Adrenal gland (tissue), 12 donors: Measurements from ENCODE around the gene TAAR6. TPM values are rescaled to one million over a fixed set of nuclear protein-coding genes. Genes with fewer than 3 reads are reported as not detected.
"Not testable (repeated sequence)": the region's sequence is repeated elsewhere in the genome, so short reads cannot be mapped to it uniquely, and the experiment has no call there.

Experiments
- DNase-seq, 7 donors: peaks; one replicate each; pipeline ENCODE4 v3.0.0-alpha.2; 2019 to 2020
- H3K27ac ChIP-seq, 5 donors: fragments of 200-600 bp; sonication (generic) in 4 of 5; 1 replicate in 3 of 5; 2 replicates in 2 of 5; pipeline versions ENCODE4 v1.5.1 to v1.8.0; 2016 to 2020; ENCODE audit warnings: mild to moderate bottlenecking in 1 of 5
- H3K27me3 ChIP-seq: fragments of 200-600 bp; 2 replicates; pipeline ENCODE4 v1.8.0; 2021
- H3K36me3 ChIP-seq, 2 donors: fragments of 200-600 bp; replicated peaks in 1 of 2; 1 replicate in 1 of 2; 2 replicates in 1 of 2; pipeline versions ENCODE4 v1.5.1 to v1.8.0; 2018 to 2022
- H3K4me1 ChIP-seq, 2 donors: fragments of 200-600 bp; replicated peaks in 1 of 2; 1 replicate in 1 of 2; 2 replicates in 1 of 2; pipeline versions ENCODE4 v1.5.1 to v1.8.0; 2018 to 2021
- H3K4me3 ChIP-seq, 4 donors: fragments of 200-600 bp; sonication (generic) in 3 of 4; one replicate each; pipeline ENCODE4 v1.5.1; 2016 to 2018
- H3K9me3 ChIP-seq, 3 donors: fragments of 200-600 bp; sonication (generic) in 1 of 3; replicated peaks in 1 of 3; 1 replicate in 2 of 3; 2 replicates in 1 of 3; pipeline versions ENCODE4 v1.5.1 to v1.8.0; 2016 to 2021
- CTCF ChIP-seq, 6 experiments: fragments of 450-650 bp in 4 of 6; fragments of 200-600 bp in 2 of 6; sonication (generic) in 1 of 6; IDR thresholded peaks; 1 replicate in 5 of 6; 2 replicates in 1 of 6; pipeline versions ENCODE4 v1.5.1 to v1.8.0; 2016 to 2021; ENCODE audit warnings: antibody characterized with exemption in 6 of 6, mild to moderate bottlenecking in 2 of 6, moderate library complexity in 1 of 6
- POLR2A ChIP-seq, 2 donors: fragments of 450-650 bp; IDR thresholded peaks; one replicate each; pipeline ENCODE4 v1.6.1; 2017; ENCODE audit warnings: antibody characterized with exemption in 2 of 2, mild to moderate bottlenecking in 2 of 2, moderate library complexity in 1 of 2
- WGBS, 4 donors: extraction: QIAGEN DNeasy Blood & Tissue Kit in 2 of 4; methylation state at CpG; one replicate each; pipeline versions ENCODE4 v1.1.5 to v1.1.7; 2013 to 2017; 5-methylcytosine and 5-hydroxymethylcytosine counted together
- intact Hi-C, 2 donors: fragments of 100-400 bp; cut with DNase I; formaldehyde crosslinking; loops; one replicate each; pipeline versions ENCODE4 v1.14.1 to v1.15.0; 2022 to 2023
- polyA plus RNA-seq, 3 donors: library from polyadenylated mRNA; stranded (reverse); fragments of 200-250 nt in 2 of 3; fragments of 350-450 nt in 1 of 3; fragmentation: Illumina TruSeq in 1 of 3; extraction: RNeasy Lipid Tissue Mini Kit (QIAGEN cat#74804) in 1 of 3; gene quantifications; one replicate each; pipeline ENCODE4 v1.2.3, GENCODE V29; 2013 to 2014
- total RNA-seq, 9 donors: library from RNA; depleted of rRNA in 4 of 9; stranded (reverse); fragments of >200 nt in 4 of 9; fragments of 120-200 nt in 1 of 9; fragmentation: NEBNext Ultra II Directional in 1 of 9; extraction: Animal tissue kit (Norgen Biotek cat#: 25700) in 1 of 9; gene quantifications; one replicate each; pipeline versions ENCODE4 v1.1.0 to v1.2.4, GENCODE V29; 2013 to 2023
- donor health status: healthy with polysubstance abuse.
- donor health status: Bipolar disorder and iron deficiency.
- donor health status: DM: yes; HTN: yes; CAD: no.
- donor health status: DM: no; HTN: no; CAD: no.
- donor health status: DM: no; HTN: no; CAD: no.
- donor health status: DM: yes; HTN: yes; CAD: no.

Gene TAAR6
- total and polyA plus RNA-seq, 12 donors: not detected

GRCh38 chr6:132526461-132526860, 43.7 kb upstream of the TAAR6 start:
- Histone ChIP-seq H3K27me3 (no peaks in the 10 kb centered on the region), H3K9me3 (no peaks in the 10 kb centered on the region), H3K4me3 (no peak overlapping the region), H3K27ac (no peak overlapping the region), H3K4me1 (peaks cover 0 to 5% of the 10 kb centered on the region in 2 donors), H3K36me3 (no peaks in the 10 kb centered on the region)
- 50 to 75% (median 56%) methylated on average over 2 of the region's 2 CpGs for whole genome bisulfite sequencing, 4 donors
- no peak for TF ChIP-seq POLR2A (IDR thresholded peaks at IDR 0.05)
- TF ChIP-seq CTCF (IDR thresholded peaks at IDR 0.05): no peak
- intact Hi-C loops: loop anchor here in 1 of 2 donors (10.0 kb wide), 1 partner anchor 138 kb away; no protein-coding TSS in a partner anchor
- no peak for DNase-seq

GRCh38 chr6:132527791-132528190, 42.3 kb upstream of the TAAR6 start:
- TF ChIP-seq CTCF (IDR thresholded peaks at IDR 0.05): no peak
- no peak for TF ChIP-seq POLR2A (IDR thresholded peaks at IDR 0.05)
- no peak overlapping the region for H3K4me3 ChIP-seq
- H3K36me3 ChIP-seq: no peaks in the 10 kb centered on the region
- H3K4me1 ChIP-seq: peaks cover 0 to 5% of the 10 kb centered on the region in 2 donors
- intact Hi-C loops: loop anchor here in 1 of 2 donors (10.0 kb wide), 1 partner anchor 137 kb away; no protein-coding TSS in a partner anchor
- 71 to 83% (median 75%) methylated on average over 6 of the region's 6 CpGs for WGBS, 4 donors
- H3K27me3 ChIP-seq: no peaks in the 10 kb centered on the region
- DNase-seq: no peak
- H3K9me3 ChIP-seq: no peaks in the 10 kb centered on the region
- no peak overlapping the region for H3K27ac ChIP-seq

- intact Hi-C loops: no loop called here
These were observed 39.7 kb upstream of the TAAR6 start for GRCh38 chr6:132530293-132530974.

GRCh38 chr6:132534546-132534945, 35.6 kb upstream of the TAAR6 start:
- H3K4me1 ChIP-seq, H3K36me3 ChIP-seq, intact Hi-C loops, H3K27me3 ChIP-seq, H3K27ac ChIP-seq, H3K4me3 ChIP-seq, DNase-seq, H3K9me3 ChIP-seq: not testable (repeated sequence)
- WGBS, 4 donors: 72 to 86% (median 78%) methylated on average over 2 of the region's 2 CpGs

More at GRCh38 chr6:132530293-132530974, 39.7 kb upstream of the TAAR6 start:
- Histone ChIP-seq H3K36me3 (no peaks in the 10 kb centered on the region), H3K27me3 (no peaks in the 10 kb centered on the region), H3K9me3 (no peaks in the 10 kb centered on the region), H3K4me3 (no peak overlapping the region), H3K4me1 (peaks cover 0 to 5% of the 10 kb centered on the region in 2 donors), H3K27ac (no peak overlapping the region)
- peak; percentile 23 to 72 (median 53) for DNase-seq
- TF ChIP-seq POLR2A (IDR thresholded peaks at IDR 0.05) (no peak), CTCF (IDR thresholded peaks at IDR 0.05) (peak; percentile 70 to 91 (median 74))
- WGBS, 4 donors: 20 to 24% (median 21%) methylated on average over 9 of the region's 9 CpGs

- H3K4me3 ChIP-seq: no peak overlapping the region
- intact Hi-C loops: no loop called here
- no peaks in the 10 kb centered on the region for H3K4me1 ChIP-seq
- no peak for TF ChIP-seq CTCF (IDR thresholded peaks at IDR 0.05)
- TF ChIP-seq POLR2A (IDR thresholded peaks at IDR 0.05): no peak
- WGBS, 4 donors: 73 to 79% (median 77%) methylated on average over 3 of the region's 3 CpGs
- peaks cover 8% of the 10 kb centered on the region for H3K27me3 ChIP-seq
- H3K36me3 ChIP-seq: no peaks in the 10 kb centered on the region
- DNase-seq: no peak
- no peak overlapping the region for H3K27ac ChIP-seq
- no peaks in the 10 kb centered on the region for H3K9me3 ChIP-seq
These were observed 33.0 kb upstream of the TAAR6 start for GRCh38 chr6:132537145-132537544.
